Keratinocyte (primary cell): Measurements from ENCODE around the gene STAM2. TPM values are rescaled to one million over a fixed set of nuclear protein-coding genes. Genes with fewer than 3 reads are reported as not detected.

Experiments
- DNase-seq: peaks from one replicate; pipeline ENCODE4 v3.0.0-alpha.2; 2011; ENCODE audit warnings: low read depth, missing footprints, low spot score
- FAIRE-seq: peaks from 2 replicates; lab custom pipeline; 2011; peaks lifted over from hg19 to GRCh38; lab: Jason Lieb, UNC
- H2AFZ ChIP-seq: 2 replicates; pipeline ENCODE4 v1.6.0; 2012; ENCODE audit warnings: low read length, control low read depth, inconsistent platforms; ENCODE audit not compliant: control insufficient read depth
- H3K27ac ChIP-seq: 2 replicates; pipeline ENCODE4 v1.5.1; 2011; ENCODE audit warnings: low read length; ENCODE audit not compliant: control insufficient read depth, insufficient read depth
- H3K27me3 ChIP-seq: 3 replicates; pipeline ENCODE4 v1.6.0; 2011; ENCODE audit warnings: low read length; ENCODE audit not compliant: control insufficient read depth, insufficient read depth; ENCODE audit errors: extremely low read depth
- H3K36me3 ChIP-seq, 2 experiments: 2 replicates in 1 of 2; 3 replicates in 1 of 2; pipeline ENCODE4 v1.5.1; 2011; ENCODE audit warnings: low read length in 2 of 2, mild to moderate bottlenecking in 1 of 2; ENCODE audit not compliant: control insufficient read depth in 2 of 2, insufficient read depth in 2 of 2; ENCODE audit errors: extremely low read depth in 1 of 2
- H3K4me1 ChIP-seq: 3 replicates; pipeline ENCODE4 v1.5.1; 2011; ENCODE audit warnings: low read length; ENCODE audit not compliant: control insufficient read depth, insufficient read depth; ENCODE audit errors: extremely low read depth
- H3K4me2 ChIP-seq: 3 replicates; pipeline ENCODE4 v1.6.0; 2011; ENCODE audit warnings: low read depth, low read length; ENCODE audit not compliant: control insufficient read depth, insufficient read depth; ENCODE audit errors: extremely low read depth
- H3K4me3 ChIP-seq, 3 experiments: fragments of 200-600 bp in 1 of 3; sonication (generic) in 1 of 3; 2 replicates in 2 of 3; 3 replicates in 1 of 3; pipeline ENCODE4 v1.5.1; 2011 to 2016; ENCODE audit warnings: low read length in 3 of 3, mild to moderate bottlenecking in 3 of 3, control low read depth in 2 of 3, inconsistent platforms in 1 of 3, low read depth in 1 of 3, mixed read lengths in 1 of 3, mixed run types in 1 of 3, moderate library complexity in 1 of 3; ENCODE audit not compliant: control insufficient read depth in 2 of 3, insufficient read depth in 2 of 3; ENCODE audit errors: extremely low read depth in 1 of 3
- H3K79me2 ChIP-seq: 2 replicates; pipeline ENCODE4 v1.6.0; 2012; ENCODE audit warnings: low read length; ENCODE audit not compliant: control insufficient read depth, insufficient read depth
- H3K9ac ChIP-seq: 3 replicates; pipeline ENCODE4 v1.6.0; 2011; ENCODE audit warnings: low read length; ENCODE audit not compliant: control insufficient read depth, insufficient read depth; ENCODE audit errors: extremely low read depth
- H3K9me1 ChIP-seq: 3 replicates; pipeline ENCODE4 v1.6.0; 2011; ENCODE audit warnings: low read length; ENCODE audit not compliant: control insufficient read depth, insufficient read depth; ENCODE audit errors: extremely low read depth
- H3K9me3 ChIP-seq: 2 replicates; pipeline ENCODE4 v1.5.1; 2012; ENCODE audit warnings: low read depth, low read length; ENCODE audit not compliant: control insufficient read depth
- H4K20me1 ChIP-seq: 3 replicates; pipeline ENCODE4 v1.6.0; 2011; ENCODE audit warnings: low read length; ENCODE audit not compliant: control insufficient read depth, insufficient read depth; ENCODE audit errors: extremely low read depth
- EZH2 ChIP-seq: IDR thresholded peaks from one replicate; pipeline ENCODE4 v1.6.1; 2012; ENCODE audit warnings: inconsistent platforms, mild to moderate bottlenecking, low read length, moderate library complexity
- dilution Hi-C: fragments of 300-500 bp; cut with MboI; formaldehyde crosslinking; loops from one replicate; pipeline ENCODE4 v1.7.0; 2020; ENCODE audit warnings: low sequenced_read_pairs; ENCODE audit not compliant: extremely low pct_ligation_motif_present
- polyA plus RNA-seq, 5 experiments: library from polyadenylated mRNA; depleted of rRNA in 3 of 5; stranded (reverse) in 3 of 5; stranded (forward) in 1 of 5; unstranded in 1 of 5; fragments of >200 nt; gene quantifications; 1 replicate in 1 of 5; 2 replicates in 3 of 5; 3 replicates in 1 of 5; pipeline versions ENCODE4 v1.2.1 to v1.2.3, GENCODE V29; 2011 to 2012; ENCODE audit warnings: missing spikeins in 2 of 5, low read depth in 1 of 5, low replicate concordance in 1 of 5
- TF ChIP-seq, protein P1 (sequence below), 3 experiments: IDR thresholded peaks in 1 of 3; conservative IDR thresholded peaks in 1 of 3; optimal IDR thresholded peaks in 1 of 3; 2 replicates in 2 of 3; 3 replicates in 1 of 3; pipeline versions ENCODE3 to v1.5.1; 2011; ENCODE audit warnings: low read length in 3 of 3, mild to moderate bottlenecking in 3 of 3, moderate library complexity in 2 of 3, control low read depth in 1 of 3, inconsistent platforms in 1 of 3; ENCODE audit not compliant: insufficient read depth in 2 of 3; ENCODE audit errors: extremely low read depth in 1 of 3

The STAM2 gene
- polyA plus RNA-seq, 1 donor (not counting 4 experiments of a cell fraction or from before 2014, with no cell fraction given): 20.7 TPM

DNA sequence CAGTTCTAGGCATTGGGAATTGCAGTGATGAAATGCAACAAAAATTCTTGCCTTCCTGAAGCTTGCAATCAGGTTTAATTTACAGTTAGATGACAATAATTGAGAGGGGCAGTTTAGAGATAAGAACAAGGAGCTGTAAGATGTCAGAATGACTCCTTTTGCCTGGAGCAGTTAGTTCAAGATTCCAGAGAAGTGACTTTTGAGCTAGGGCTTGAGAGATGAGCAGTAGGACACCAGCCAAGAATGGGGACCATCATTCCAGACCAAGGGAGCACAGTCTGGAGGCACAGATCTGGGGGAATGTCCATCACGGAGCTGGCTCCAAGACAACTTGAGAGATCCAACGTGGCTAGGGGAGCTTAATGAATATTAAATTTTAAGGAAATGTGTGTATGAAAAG lies 103.6 kb downstream of the STAM2 start:
- Histone ChIP-seq H4K20me1 (no peaks in the 10 kb centered on the region), H3K9me3 (no peaks in the 10 kb centered on the region), H3K4me2 (no peak overlapping the region), H2AFZ (no peak overlapping the region), H3K4me3 (no peak overlapping the region), H3K9me1 (no peaks in the 10 kb centered on the region), H3K9ac (no peak overlapping the region), H3K27me3 (peaks cover 3% of the 10 kb centered on the region), H3K36me3 (no peaks in the 10 kb centered on the region), H3K79me2 (no peaks in the 10 kb centered on the region), H3K4me1 (peaks cover 4% of the 10 kb centered on the region), H3K27ac (no peak overlapping the region)
- TF ChIP-seq EZH2: no peak
- TF ChIP-seq, protein P1, sequence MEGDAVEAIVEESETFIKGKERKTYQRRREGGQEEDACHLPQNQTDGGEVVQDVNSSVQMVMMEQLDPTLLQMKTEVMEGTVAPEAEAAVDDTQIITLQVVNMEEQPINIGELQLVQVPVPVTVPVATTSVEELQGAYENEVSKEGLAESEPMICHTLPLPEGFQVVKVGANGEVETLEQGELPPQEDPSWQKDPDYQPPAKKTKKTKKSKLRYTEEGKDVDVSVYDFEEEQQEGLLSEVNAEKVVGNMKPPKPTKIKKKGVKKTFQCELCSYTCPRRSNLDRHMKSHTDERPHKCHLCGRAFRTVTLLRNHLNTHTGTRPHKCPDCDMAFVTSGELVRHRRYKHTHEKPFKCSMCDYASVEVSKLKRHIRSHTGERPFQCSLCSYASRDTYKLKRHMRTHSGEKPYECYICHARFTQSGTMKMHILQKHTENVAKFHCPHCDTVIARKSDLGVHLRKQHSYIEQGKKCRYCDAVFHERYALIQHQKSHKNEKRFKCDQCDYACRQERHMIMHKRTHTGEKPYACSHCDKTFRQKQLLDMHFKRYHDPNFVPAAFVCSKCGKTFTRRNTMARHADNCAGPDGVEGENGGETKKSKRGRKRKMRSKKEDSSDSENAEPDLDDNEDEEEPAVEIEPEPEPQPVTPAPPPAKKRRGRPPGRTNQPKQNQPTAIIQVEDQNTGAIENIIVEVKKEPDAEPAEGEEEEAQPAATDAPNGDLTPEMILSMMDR (optimal IDR thresholded peaks at IDR 0.05 in 1 of 3, IDR thresholded peaks at IDR 0.05 in 1 of 3, conservative IDR thresholded peaks at IDR 0.05 in 1 of 3; ENCODE audit: extremely low read depth in 1 of 3, insufficient read depth in 2 of 3, low read length in 3 of 3): no peak
- FAIRE-seq: no peak
- dilution Hi-C loops: no loop called here
- no peak for DNase-seq

DNA sequence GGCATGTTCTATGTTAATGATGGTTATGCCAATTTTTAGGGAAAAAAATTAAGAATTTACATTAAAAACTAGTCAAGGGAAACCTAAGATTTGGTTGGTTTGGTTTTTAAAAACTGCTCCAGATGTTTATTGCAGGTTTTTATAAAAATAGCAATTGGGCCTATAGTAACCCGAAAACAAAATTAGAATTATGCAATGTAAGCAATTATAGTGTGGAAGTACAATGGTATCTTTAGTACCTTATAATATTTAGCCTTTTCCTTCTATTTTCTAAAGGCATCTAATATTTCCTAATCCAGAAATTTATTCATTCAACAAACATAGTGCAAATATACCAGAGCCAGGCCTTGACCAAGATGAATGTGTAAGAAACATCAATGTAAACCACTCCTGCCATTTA lies 104.0 kb downstream of the STAM2 start:
- H3K79me2 ChIP-seq: no peaks in the 10 kb centered on the region
- DNase-seq: no peak
- no peaks in the 10 kb centered on the region for H3K9me1 ChIP-seq
- H4K20me1 ChIP-seq: no peaks in the 10 kb centered on the region
- H2AFZ ChIP-seq: no peak overlapping the region
- H3K4me1 ChIP-seq: peaks cover 4% of the 10 kb centered on the region
- H3K27me3 ChIP-seq: peaks cover 3% of the 10 kb centered on the region
- no peak overlapping the region for H3K9ac ChIP-seq
- no peaks in the 10 kb centered on the region for H3K9me3 ChIP-seq
- H3K27ac ChIP-seq: no peak overlapping the region
- TF ChIP-seq EZH2: no peak
- TF ChIP-seq, protein P1 (optimal IDR thresholded peaks at IDR 0.05 in 1 of 3, IDR thresholded peaks at IDR 0.05 in 1 of 3, conservative IDR thresholded peaks at IDR 0.05 in 1 of 3; ENCODE audit: extremely low read depth in 1 of 3, insufficient read depth in 2 of 3, low read length in 3 of 3): no peak
- no peak for FAIRE-seq
- no peak overlapping the region for H3K4me2 ChIP-seq
- H3K4me3 ChIP-seq: no peak overlapping the region
- H3K36me3 ChIP-seq: no peaks in the 10 kb centered on the region
- dilution Hi-C loops: no loop called here
